Neural cell (in vitro differentiated cells): ENCODE measurements around the gene MRPL12. TPM values are rescaled to one million over a fixed set of nuclear protein-coding genes. Genes with fewer than 3 reads are reported as not detected.
A peak's percentile ranks its signal among the peaks of the same experiment; 100 is the strongest.

Source experiments
- H2AFZ ChIP-seq: fragments of 200-600, 300-800 bp; sonication (generic), shearing (Covaris generic); 2 replicates; pipeline ENCODE4 v1.6.0; 2014; ENCODE audit warnings: low read depth, mild to moderate bottlenecking, antibody characterized with exemption, low read length, moderate library complexity
- H3F3A ChIP-seq: fragments of 200-600 bp; shearing (Covaris generic); 2 replicates; pipeline ENCODE4 v1.6.1; 2016; ENCODE audit warnings: mild to moderate bottlenecking, moderate library complexity, mixed read lengths, antibody characterized with exemption, low read length; ENCODE audit not compliant: insufficient read depth, poor library complexity, severe bottlenecking
- H3K27ac ChIP-seq: fragments of 200-600, 300-800 bp; sonication (generic), shearing (Covaris generic); 2 replicates; pipeline ENCODE4 v1.5.1; 2014; ENCODE audit warnings: mild to moderate bottlenecking, low read length, moderate library complexity
- H3K27me3 ChIP-seq: fragments of 300-800, 200-600 bp; sonication (generic), shearing (Covaris generic); 2 replicates; pipeline ENCODE4 v1.6.0; 2014; ENCODE audit warnings: mild to moderate bottlenecking, low read depth, low read length, moderate library complexity; ENCODE audit not compliant: insufficient read depth
- H3K36me3 ChIP-seq: fragments of 300-800, 200-600 bp; sonication (generic), shearing (Covaris generic); 2 replicates; pipeline ENCODE4 v1.5.1; 2014; ENCODE audit warnings: mild to moderate bottlenecking, antibody characterized with exemption, low read length, moderate library complexity; ENCODE audit not compliant: insufficient read depth
- H3K4me2 ChIP-seq: fragments of 300-800, 200-600 bp; sonication (generic), shearing (Covaris generic); 2 replicates; pipeline ENCODE4 v1.6.0; 2014; ENCODE audit warnings: mild to moderate bottlenecking, low read length
- H3K4me3 ChIP-seq: fragments of 300-800, 200-600 bp; sonication (generic), shearing (Covaris generic); 2 replicates; pipeline ENCODE4 v1.5.1; 2014; ENCODE audit warnings: mild to moderate bottlenecking, low read length, moderate library complexity
- H3K79me2 ChIP-seq: fragments of 200-600 bp; shearing (Covaris generic); replicated peaks from 2 replicates; pipeline ENCODE4 v1.6.0; 2014; ENCODE audit warnings: mild to moderate bottlenecking, low read length, moderate library complexity; ENCODE audit not compliant: insufficient read depth
- H3K9ac ChIP-seq: fragments of 300-800, 200-600 bp; sonication (generic), shearing (Covaris generic); 2 replicates; pipeline ENCODE4 v1.6.1; 2016; ENCODE audit warnings: mild to moderate bottlenecking, low read length, mixed read lengths
- H3K9me2 ChIP-seq: fragments of 200-600 bp; shearing (Covaris generic); 2 replicates; pipeline ENCODE4 v1.6.1; 2016; ENCODE audit warnings: mild to moderate bottlenecking, low read length, mixed read lengths; ENCODE audit not compliant: insufficient read depth
- H3K9me3 ChIP-seq: fragments of 200-600, 300-800 bp; sonication (generic), shearing (Covaris generic); 2 replicates; pipeline ENCODE4 v1.6.1; 2016; ENCODE audit warnings: mild to moderate bottlenecking, mixed run types, low read length, moderate library complexity, mixed read lengths
- H4K20me1 ChIP-seq: fragments of 200-600 bp; shearing (Covaris generic); 2 replicates; pipeline ENCODE4 v1.6.1; 2016; ENCODE audit warnings: mild to moderate bottlenecking, mixed run types; ENCODE audit not compliant: insufficient read depth
- CTCF ChIP-seq: fragments of 450-650 bp; IDR thresholded peaks from 2 replicates; pipeline ENCODE4 v1.5.1; 2014; ENCODE audit warnings: antibody characterized with exemption, mild to moderate bottlenecking, moderate library complexity; ENCODE audit not compliant: poor library complexity, severe bottlenecking
- EP300 ChIP-seq: fragments of 450-650 bp; conservative IDR thresholded peaks from 2 replicates; pipeline ENCODE4 v1.6.1; 2014; ENCODE audit warnings: antibody characterized with exemption, mild to moderate bottlenecking, moderate library complexity; ENCODE audit not compliant: poor library complexity, severe bottlenecking
- EZH2 ChIP-seq: fragments of 200-600, 300-800 bp; shearing (Covaris generic), sonication (generic); IDR thresholded peaks from 2 replicates; pipeline ENCODE4 v1.6.1; 2014; ENCODE audit warnings: antibody characterized with exemption, low read length, borderline replicate concordance, mild to moderate bottlenecking; ENCODE audit not compliant: insufficient read depth, poor library complexity, severe bottlenecking
- MXI1 ChIP-seq: fragments of 450-650 bp; conservative IDR thresholded peaks from 2 replicates; pipeline ENCODE4 v1.6.1; 2014; ENCODE audit warnings: antibody characterized with exemption, mild to moderate bottlenecking; ENCODE audit not compliant: poor library complexity, severe bottlenecking
- POLR2AphosphoS5 ChIP-seq: IDR thresholded peaks from 2 replicates; pipeline ENCODE4 v1.6.1; 2012
- RAD21 ChIP-seq: fragments of 450-650 bp; conservative IDR thresholded peaks from 2 replicates; pipeline ENCODE4 v1.6.1; 2014; ENCODE audit warnings: antibody characterized with exemption, mild to moderate bottlenecking, moderate library complexity
- REST ChIP-seq: IDR thresholded peaks from 2 replicates; pipeline ENCODE4 v1.6.1; 2012; ENCODE audit warnings: borderline replicate concordance
- SMC3 ChIP-seq: fragments of 450-650 bp; conservative IDR thresholded peaks from 2 replicates; pipeline ENCODE4 v1.6.1; 2014; ENCODE audit warnings: antibody characterized with exemption, mild to moderate bottlenecking, moderate library complexity; ENCODE audit not compliant: poor library complexity
- TAF1 ChIP-seq: IDR thresholded peaks from 2 replicates; pipeline ENCODE4 v1.6.1; 2012; ENCODE audit warnings: low read depth
- polyA plus RNA-seq: library from polyadenylated mRNA; depleted of rRNA; stranded (reverse); fragments of >200 nt; gene quantifications from 2 replicates; pipeline ENCODE4 v1.2.3, GENCODE V29; 2014

Gene MRPL12
- polyA plus RNA-seq, 1 donor from 2014 or later = 10.4 TPM

- TF ChIP-seq CTCF = no peak
- no peak for TF ChIP-seq SMC3
- TF ChIP-seq REST = no peak
- no peak for TF ChIP-seq EP300
- TF ChIP-seq TAF1 = no peak
- TF ChIP-seq MXI1 = no peak
- TF ChIP-seq POLR2AphosphoS5 = no peak
- TF ChIP-seq RAD21 = no peak
- no peak for TF ChIP-seq EZH2
- Histone ChIP-seq H3K27me3 (no peaks in the 10 kb centered on the region), H3K27ac (no peak overlapping the region), H3K79me2 (peaks cover 25% of the 10 kb centered on the region), H3K9ac (no peak overlapping the region), H3K4me3 (no peak overlapping the region), H3F3A (no peaks in the 10 kb centered on the region), H2AFZ (no peak overlapping the region), H3K9me2 (no peaks in the 10 kb centered on the region), H3K4me2 (no peak overlapping the region), H4K20me1 (no peaks in the 10 kb centered on the region), H3K9me3 (no peaks in the 10 kb centered on the region), H3K36me3 (peaks cover 5% of the 10 kb centered on the region)
Observed at GRCh38 chr17:81700353-81701287, 2.5 kb upstream of the MRPL12 start.

- Histone ChIP-seq H3K27me3 (no peaks in the 10 kb centered on the region), H3K79me2 (peaks cover 25% of the 10 kb centered on the region), H3K4me3 (peak overlapping the region; percentile 96), H3K27ac (no peak overlapping the region), H3K4me2 (no peak overlapping the region), H3K9ac (peak overlapping the region; percentile 94), H3K36me3 (peaks cover 5% of the 10 kb centered on the region), H3K9me3 (no peaks in the 10 kb centered on the region), H3F3A (no peaks in the 10 kb centered on the region), H3K9me2 (no peaks in the 10 kb centered on the region), H2AFZ (no peak overlapping the region), H4K20me1 (no peaks in the 10 kb centered on the region)
- TF ChIP-seq MXI1 = no peak
Observed at GRCh38 chr17:81701288-81702071, 1.7 kb upstream of the MRPL12 start.
